NCI-H345 treated with DMSO at 0.1 percent for 48 hours (cell line): ENCODE data around the gene LMF1.
"Not testable (repeated sequence)": the region's sequence is repeated elsewhere in the genome, so short reads cannot be mapped to it uniquely, and the experiment has no call there.

Experiments used
- DNase-seq: peaks from one replicate; lab custom pipeline; 2025; ENCODE audit not compliant: unreplicated experiment; lab: John Stamatoyannopoulos, UW

The LMF1 gene

GRCh38 chr16:898761-899682 is 71.8 kb downstream of the LMF1 start:
- no peak for DNase-seq

- no peak for DNase-seq
Measured at GRCh38 chr16:898216-898615, 72.6 kb downstream of the LMF1 start.

- no peak for DNase-seq
Measured at GRCh38 chr16:897701-898100, 73.1 kb downstream of the LMF1 start.

GRCh38 chr16:897200-897543 is 73.6 kb downstream of the LMF1 start:
- no peak for DNase-seq

GRCh38 chr16:896261-897199 is 74.3 kb downstream of the LMF1 start:
- no peak for DNase-seq

GRCh38 chr16:895371-895770 is 75.4 kb downstream of the LMF1 start:
- DNase-seq, result no peak

- DNase-seq, result no peak
Measured at GRCh38 chr16:894841-895240, 75.9 kb downstream of the LMF1 start.

GRCh38 chr16:894136-894535 is 76.6 kb downstream of the LMF1 start:
- no peak for DNase-seq

GRCh38 chr16:893360-893759 is 77.4 kb downstream of the LMF1 start:
- no peak for DNase-seq

- DNase-seq, result no peak
Measured at GRCh38 chr16:892536-893255, 78.1 kb downstream of the LMF1 start.

GRCh38 chr16:892006-892405 is 78.8 kb downstream of the LMF1 start:
- no peak for DNase-seq

GRCh38 chr16:891353-891740 is 79.4 kb downstream of the LMF1 start:
- no peak for DNase-seq

- no peak for DNase-seq
Measured at GRCh38 chr16:890716-891352, 80.0 kb downstream of the LMF1 start.

- DNase-seq, result no peak
Measured at GRCh38 chr16:890217-890616, 80.6 kb downstream of the LMF1 start.

GRCh38 chr16:889586-889985 is 81.2 kb downstream of the LMF1 start:
- DNase-seq, result no peak

GRCh38 chr16:888901-889570 is 81.7 kb downstream of the LMF1 start:
- no peak for DNase-seq

- not testable (repeated sequence) for DNase-seq
Measured at GRCh38 chr16:888456-888855, 82.3 kb downstream of the LMF1 start.

GRCh38 chr16:887846-888245 is 82.9 kb downstream of the LMF1 start:
- DNase-seq, result no peak

- DNase-seq, result no peak
Measured at GRCh38 chr16:886802-887731, 83.7 kb downstream of the LMF1 start.
